Forelimb muscle (tissue), 1 donor: ENCODE measurements around the gene ADAMTS2. TPM values are rescaled to one million over a fixed set of nuclear protein-coding genes. Genes with fewer than 3 reads are reported as not detected.

Experiments used
- DNase-seq: peaks from one replicate; pipeline ENCODE4 v3.0.0-alpha.2; 2013; ENCODE audit warnings: low read depth
- polyA plus RNA-seq: library from polyadenylated mRNA; unstranded; fragments of 120-200 nt; gene quantifications from one replicate; pipeline ENCODE4 v1.2.1, GENCODE V29; 2013; ENCODE audit not compliant: insufficient read length

The ADAMTS2 gene
- polyA plus RNA-seq, 1 donor = 33.0 TPM

DNA sequence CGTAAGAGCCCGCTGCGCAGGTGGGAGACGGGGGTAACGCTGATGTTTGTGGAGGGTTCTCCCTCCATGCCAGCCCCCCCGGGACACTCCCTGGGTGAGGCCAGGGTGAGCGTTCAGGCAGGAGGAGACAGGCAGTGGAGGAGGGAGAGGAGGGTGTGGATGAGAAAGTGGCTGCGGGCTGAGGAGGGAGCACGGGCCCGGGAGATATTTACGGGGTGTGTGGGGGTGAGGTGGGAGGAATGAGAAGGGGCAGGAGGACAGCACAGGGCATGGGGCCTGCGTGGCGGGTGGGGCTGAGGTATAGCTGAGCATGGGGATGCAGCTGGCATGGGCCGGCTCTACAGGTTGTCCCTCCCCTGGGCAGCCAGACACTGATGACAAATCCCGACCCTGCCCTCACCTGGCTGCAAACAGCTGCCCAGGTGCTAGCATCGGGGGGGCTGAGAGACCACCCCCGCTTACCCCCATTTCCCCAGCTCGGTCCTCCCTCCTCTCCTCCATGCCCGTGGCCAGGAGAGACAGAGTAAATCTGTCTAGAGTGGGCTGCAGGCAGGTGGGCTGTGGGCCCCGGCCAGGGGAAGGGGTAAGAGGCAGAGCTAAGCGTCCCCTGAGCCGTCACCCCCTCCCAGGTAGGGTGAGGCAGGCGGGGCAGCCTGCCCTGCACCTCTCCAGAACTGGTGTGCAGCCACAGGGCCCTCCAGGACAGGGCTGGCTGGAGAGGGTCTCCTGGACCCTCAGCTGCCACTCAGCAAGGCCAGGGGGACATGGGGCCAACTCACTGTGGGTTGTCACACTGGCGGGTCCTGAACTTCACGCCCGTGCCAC, 205.9 kb downstream of the ADAMTS2 start:
- no peak for DNase-seq

DNA sequence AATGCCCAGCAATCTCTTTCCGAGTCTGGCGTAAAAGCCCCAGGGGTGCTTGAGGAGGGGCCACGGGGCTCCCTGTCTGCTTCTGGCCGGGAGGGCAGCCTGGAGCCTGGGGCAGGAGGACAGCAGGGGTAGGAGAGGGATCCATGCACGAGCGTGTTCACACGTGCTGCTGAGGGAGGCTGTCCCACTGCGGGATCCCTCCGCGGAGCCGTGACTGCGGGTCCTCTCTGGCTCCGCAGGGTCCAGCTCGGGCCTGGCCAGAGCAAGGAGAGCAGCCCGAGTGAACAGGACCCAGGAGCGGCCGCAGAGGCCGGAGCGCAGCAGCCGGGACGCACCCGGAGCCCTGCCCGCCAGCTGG, 206.7 kb downstream of the ADAMTS2 start:
- no peak for DNase-seq

DNA sequence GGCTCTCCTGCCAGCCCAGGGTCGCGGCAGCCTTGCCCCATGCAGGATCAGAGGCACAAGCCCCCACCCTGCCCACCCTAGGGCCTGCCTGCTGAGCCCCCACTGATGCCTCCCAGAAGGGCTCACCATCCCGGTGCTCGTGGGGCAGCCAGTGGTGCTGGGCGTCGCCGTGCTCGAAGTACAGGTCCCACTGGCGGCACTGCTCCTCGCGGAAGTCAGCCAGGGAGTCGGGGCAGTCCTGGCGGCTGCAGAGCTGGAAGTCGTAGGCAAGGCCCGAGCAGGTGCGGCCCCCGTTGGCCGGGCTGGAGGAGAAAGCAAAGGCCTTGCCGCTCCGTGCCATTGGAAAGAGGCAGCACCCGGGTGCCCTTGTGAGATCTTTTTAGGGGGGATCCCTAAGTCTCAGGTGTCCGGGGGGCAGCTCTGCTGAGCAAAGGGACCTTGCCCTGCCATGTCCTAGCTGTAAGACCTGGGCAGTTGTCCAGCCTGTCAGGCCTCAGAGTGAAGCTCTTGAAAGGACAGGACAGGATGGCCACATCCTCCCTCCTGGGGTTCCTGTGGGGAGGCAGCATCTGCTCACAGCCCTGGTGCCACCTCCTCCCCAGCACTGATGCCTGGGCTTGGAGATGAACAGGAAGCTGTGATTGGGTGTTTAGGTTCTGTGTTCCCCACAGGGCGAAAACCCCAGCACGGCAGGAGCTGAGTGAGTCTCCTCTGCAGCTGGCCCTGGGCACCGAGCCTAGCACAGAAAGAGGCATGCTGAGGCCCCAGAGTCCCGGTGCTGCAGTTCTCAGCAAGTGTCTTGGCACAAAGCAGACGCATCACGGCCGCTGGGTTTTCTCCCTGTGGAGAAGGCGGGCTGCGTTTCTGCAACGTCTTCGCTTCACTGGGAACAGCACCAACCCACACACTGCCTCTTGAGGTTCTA, 207.4 kb downstream of the ADAMTS2 start:
- no peak for DNase-seq

DNA sequence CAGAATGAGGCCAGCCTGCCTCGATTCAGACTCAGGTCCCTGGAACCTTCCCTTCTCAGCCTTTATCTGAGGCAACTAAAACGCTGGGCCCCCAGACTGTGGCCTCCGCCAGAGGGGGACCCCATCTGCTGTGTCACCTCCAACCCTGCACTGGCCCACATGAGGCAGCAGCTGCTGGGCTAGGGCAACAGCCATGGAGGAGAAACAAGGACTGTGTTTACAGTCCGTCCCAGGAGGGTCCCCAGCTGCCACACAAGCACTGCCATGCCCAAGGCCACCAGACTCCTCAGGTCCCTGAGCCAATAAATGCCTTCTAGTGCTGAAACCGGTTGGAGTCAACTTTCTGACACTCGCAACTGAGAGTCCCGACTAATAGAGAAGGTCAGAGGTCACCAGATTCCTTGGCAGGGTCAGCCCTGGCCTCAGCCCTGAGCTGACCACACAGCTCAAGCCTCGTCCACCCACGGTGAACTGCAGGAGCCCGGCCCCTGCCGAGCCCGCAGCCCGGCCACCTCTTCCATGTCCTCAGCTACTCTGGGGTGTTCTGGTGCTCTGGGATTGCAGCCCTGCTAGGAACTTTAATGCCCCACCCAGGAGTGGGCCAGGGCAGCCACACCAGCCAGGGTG, 208.1 kb downstream of the ADAMTS2 start:
- no peak for DNase-seq

- DNase-seq = no peak
These were observed 209.6 kb downstream of the ADAMTS2 start for GRCh38 chr5:179135441-179136215.

GRCh38 chr5:179135006-179135405, 210.3 kb downstream of the ADAMTS2 start:
- DNase-seq = no peak

DNA sequence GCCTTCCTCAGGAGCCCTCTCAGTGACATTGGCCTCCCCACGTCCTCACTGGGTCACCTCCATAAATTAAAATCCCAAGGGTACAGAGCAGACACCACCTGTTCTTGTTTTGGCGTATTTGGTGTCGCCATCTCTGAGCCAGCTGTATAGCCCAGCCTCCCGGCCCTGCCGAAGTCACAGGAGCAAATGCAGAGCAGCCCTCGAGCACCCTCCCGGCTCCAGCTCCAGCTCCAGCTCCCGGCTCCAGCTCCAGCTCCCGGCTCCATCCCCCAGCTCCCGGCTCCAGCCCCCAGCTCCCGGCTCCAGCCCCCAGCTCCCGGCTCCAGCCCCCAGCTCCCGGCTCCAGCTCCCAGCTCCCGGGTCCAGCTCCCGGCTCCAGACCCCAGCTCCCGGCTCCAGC, 210.8 kb downstream of the ADAMTS2 start:
- DNase-seq = no peak

- no peak for DNase-seq
These were observed 212.5 kb downstream of the ADAMTS2 start for GRCh38 chr5:179132586-179133355.

DNA sequence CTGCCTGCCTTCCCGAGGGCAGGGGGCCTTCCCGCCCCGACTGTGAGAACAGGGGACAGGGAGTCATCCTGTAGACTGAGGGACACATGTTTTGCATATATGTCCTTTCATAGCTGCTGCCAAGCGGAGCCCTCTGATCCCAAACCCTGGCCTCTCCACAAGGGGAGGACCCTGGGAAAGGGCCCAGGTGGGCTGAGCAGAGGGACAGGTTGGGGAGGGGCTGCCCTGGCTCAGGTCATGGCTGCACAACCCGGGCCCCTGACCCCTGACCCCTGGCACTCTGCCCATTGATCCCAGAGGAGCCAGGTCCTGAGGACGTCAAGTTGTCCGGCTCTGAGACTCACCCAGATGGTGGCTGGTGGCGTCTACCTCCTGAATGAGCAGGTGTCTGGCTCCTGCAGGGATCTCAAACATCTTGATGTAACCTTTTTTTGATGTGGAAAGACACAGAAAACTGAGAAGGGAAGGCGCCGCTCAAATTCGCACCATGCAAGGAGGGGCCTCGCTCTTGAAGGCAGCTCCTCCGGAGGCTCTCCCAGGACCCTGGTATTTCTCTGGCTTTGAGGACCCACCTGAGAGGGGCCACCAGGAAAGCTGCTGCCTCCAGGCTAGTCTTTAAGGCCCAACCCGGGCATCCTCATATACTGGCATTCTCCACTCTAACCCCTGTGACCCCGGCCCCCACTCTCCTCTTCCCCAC, 213.2 kb downstream of the ADAMTS2 start:
- no peak for DNase-seq

DNA sequence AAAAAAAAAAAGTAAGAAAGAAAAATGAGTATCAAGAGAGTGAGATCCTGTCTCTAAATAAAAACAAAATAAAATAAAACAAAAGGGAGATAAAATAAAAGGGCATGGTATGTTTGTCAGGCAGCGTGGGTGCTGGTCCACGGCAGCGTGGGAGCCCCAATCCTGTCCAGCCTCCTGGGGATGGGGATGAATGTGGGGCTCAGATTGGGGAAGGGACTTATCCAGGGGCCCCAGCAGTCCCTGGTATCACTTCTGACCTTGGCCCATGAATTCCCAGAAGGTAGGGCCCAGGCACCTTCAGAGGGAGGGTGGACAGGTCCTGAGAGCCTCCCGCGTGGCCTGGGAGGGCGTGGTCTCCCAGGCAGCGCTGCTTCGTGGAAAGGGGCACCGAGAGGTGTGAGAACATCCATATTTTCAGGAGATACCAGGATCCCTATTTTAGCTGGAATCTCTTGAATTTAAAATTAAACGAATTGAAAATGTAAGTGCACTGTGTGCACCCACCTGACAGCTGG, 213.9 kb downstream of the ADAMTS2 start:
- DNase-seq = no peak

DNA sequence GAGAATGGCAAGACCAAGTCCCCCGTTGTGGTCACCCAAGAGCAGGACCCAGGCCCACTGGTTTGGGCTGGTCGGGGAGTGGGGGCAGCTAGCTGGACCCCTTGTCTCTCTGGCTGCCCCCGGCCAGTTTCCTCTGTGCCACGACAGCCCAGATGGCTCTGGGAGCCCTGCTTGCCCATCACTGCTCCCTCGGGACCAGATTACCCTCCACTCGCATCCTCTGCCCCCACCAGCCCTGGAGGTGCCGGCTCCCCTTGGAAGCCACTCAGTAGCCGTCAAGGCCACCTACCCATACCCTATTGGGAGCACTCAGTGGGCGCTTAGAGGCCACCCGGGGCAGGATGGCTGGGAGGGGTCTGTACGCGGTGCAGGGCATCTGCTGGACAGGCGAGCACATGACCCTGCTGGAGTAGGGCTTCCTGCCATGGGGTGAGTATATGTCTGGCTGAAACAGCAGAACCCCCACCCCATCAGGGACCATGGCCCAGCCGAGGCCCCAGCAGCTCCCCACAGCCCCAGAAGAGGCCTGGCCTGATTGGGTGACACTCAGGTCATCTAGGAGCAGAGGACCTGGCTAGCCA, 215.1 kb downstream of the ADAMTS2 start:
- DNase-seq = no peak

GRCh38 chr5:179129607-179130071, 215.6 kb downstream of the ADAMTS2 start:
- DNase-seq = no peak

DNA sequence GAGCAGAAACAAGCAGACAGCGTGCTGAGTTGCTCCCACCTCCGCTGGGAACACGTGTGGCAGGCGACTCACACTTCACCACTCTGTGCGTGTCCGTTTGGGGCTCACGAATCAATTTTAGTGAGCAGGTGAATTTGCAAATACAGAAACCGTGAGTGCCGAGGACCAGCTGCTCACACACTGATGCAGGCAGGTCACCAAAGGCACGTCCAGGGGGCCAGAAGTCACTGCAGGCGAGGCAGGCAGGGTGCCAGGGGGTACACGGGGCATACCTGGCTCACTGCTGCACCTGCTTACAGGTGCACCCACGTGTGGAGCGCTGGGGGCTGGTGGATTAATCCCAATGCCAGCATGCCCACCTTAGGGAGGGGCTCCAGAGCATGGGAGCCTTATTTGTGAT, 216.3 kb downstream of the ADAMTS2 start:
- no peak for DNase-seq

- DNase-seq = no peak
These were observed 217.3 kb downstream of the ADAMTS2 start for GRCh38 chr5:179128041-179128365.

DNA sequence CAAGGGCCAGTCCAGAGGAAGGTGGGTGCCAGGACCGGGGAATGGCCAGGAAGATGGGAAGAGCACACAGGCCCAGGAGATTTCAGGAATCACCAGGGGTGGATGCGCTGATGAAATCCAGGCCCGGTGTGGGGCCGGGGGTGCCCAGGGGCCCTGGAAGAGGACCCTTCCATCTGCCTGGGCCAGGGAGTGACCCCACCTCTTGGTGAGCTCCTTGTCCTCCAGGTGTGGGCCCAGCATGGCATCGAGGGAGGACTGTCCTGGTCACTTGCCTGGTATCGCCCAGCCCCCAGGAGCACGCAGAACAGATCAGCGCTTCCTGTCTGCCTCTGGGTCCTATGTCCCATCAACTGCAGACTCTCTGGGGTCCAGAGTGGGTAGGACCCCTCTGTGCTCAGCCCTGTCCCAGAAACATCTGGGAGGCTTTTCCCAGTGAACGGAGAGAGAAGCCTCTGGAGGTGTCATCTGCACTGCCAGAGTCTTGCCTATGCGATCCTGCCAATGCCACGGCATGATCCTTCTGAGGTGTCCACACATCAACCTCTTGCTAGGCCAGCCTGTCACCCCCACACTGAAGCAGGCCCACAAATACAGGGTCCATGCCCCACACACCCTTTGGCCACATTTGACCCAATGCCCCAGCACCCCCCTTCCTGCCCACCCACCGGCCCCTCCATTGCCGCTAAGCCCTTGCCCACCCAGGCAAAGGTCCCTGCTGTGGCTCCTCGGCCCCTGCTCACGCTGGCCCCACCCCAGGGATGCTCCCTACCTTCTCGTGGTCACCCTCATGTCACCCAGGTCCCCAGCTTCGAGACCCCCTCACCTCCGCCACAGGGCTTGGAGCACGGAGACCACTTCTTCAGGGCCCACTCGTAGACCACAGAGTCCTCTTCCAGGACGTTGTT, 217.9 kb downstream of the ADAMTS2 start:
- DNase-seq = no peak

DNA sequence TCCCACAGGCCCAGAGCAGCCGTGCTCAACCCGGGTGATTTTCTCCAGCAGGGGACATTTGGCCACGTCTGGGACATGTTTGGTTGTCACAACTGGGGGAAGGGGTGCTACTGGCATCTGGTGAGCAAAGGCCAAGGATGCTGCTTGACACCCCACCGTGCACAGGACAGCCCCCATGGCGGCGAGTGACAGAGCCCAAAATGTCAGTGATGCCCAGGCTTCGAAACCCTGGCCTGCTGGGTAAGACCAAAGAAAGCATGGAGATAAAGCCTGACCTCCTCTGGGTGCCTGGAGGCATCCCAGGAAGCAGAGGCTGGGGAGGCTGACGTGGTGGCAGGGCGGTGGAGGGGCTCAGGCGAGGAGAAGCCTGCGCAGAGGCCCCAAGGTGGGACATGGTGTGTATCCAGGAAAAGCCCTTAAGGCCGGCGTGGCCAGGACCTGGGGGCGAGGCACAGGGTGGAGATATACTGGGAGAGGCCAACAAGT, 218.7 kb downstream of the ADAMTS2 start:
- no peak for DNase-seq

DNA sequence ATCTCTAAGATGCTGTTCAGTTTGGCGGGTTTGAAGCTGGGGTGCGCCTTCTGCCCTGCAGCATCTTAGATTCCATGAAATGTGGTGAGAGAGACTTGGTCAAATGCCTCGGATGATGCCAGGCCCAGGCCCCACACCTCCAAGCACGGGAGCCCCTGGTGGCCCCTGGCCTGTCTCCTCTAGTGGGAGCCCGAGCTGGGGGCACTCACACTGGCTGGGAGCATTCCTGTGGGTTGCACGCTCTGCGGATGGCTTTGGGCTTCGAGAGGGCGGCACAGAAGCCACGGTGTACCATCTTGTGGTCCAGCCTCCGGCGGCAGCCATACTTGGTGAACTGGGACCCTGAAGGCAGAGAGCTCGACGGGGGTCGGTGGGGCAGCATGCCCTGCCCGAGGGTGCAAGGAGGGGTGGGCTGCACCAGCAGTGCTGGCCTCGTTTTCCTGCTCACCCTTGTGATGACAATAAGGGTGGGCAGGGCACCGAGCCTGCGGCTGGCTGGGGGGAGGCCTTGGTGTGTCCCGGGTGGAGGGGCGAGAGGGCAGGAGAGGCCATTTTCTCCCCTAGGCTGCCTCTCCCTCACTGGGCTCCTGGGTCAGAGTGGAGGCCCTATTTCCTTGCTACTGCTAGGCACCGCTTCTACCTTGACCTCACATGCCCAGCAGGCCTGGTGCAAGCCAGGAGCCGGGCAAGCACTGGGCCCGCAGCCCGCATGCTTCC, 219.3 kb downstream of the ADAMTS2 start:
- no peak for DNase-seq
